SU-DHL-6 (cell line): Measurements from ENCODE around the gene ARL2.
"Not testable (repeated sequence)": the region's sequence is repeated elsewhere in the genome, so short reads cannot be mapped to it uniquely, and the experiment has no call there.

Source experiments
- CTCF ChIP-seq: fragments of 200-600 bp; sonication (generic); IDR thresholded peaks from one replicate; pipeline ENCODE4 v1.5.1; 2017; ENCODE audit warnings: antibody characterized with exemption, mild to moderate bottlenecking, low read length, moderate library complexity; ENCODE audit not compliant: insufficient read depth, poor library complexity, severe bottlenecking
- EZH2phosphoT487 ChIP-seq: fragments of 200-600 bp; sonication (generic), shearing (Covaris generic); conservative IDR thresholded peaks from 2 replicates; pipeline ENCODE4 v1.6.1; 2018; ENCODE audit warnings: mild to moderate bottlenecking, antibody characterized with exemption, low read length, moderate library complexity, mixed read lengths

GRCh38 chr11:65023502-65023901 is 9.5 kb downstream of the ARL2 start:
- not testable (repeated sequence) for TF ChIP-seq EZH2phosphoT487, CTCF
